Testis (tissue), 3 donors: Measurements from ENCODE around the gene SDC1. TPM values are rescaled to one million over a fixed set of nuclear protein-coding genes. Genes with fewer than 3 reads are reported as not detected.

Experiments used
- DNase-seq: peaks from one replicate; pipeline ENCODE4 v3.0.0-alpha.2; 2019
- H3K27ac ChIP-seq, 2 donors: fragments of 200-600 bp; sonication (generic); one replicate each; pipeline ENCODE4 v1.5.1; 2019
- H3K27me3 ChIP-seq: fragments of 200-600 bp; sonication (generic); one replicate; pipeline ENCODE4 v1.5.1; 2019
- H3K36me3 ChIP-seq: fragments of 200-600 bp; sonication (generic); one replicate; pipeline ENCODE4 v1.5.1; 2017; ENCODE audit warnings: low read depth; ENCODE audit errors: missing control alignments
- H3K4me1 ChIP-seq: fragments of 200-600 bp; sonication (generic); one replicate; pipeline ENCODE4 v1.5.1; 2019
- H3K4me3 ChIP-seq, 2 donors: fragments of 200-600 bp; sonication (generic); one replicate each; pipeline ENCODE4 v1.5.1; 2017 to 2019
- H3K9me3 ChIP-seq: fragments of 200-600 bp; sonication (generic); one replicate; pipeline ENCODE4 v1.5.1; 2017
- CTCF ChIP-seq, 3 experiments: fragments of 450-650 bp in 2 of 3; fragments of 200-600 bp in 1 of 3; sonication (generic) in 1 of 3; IDR thresholded peaks; one replicate each; pipeline ENCODE4 v1.5.1; 2016 to 2019; ENCODE audit warnings: antibody characterized with exemption in 3 of 3, mild to moderate bottlenecking in 2 of 3, moderate library complexity in 1 of 3
- POLR2A ChIP-seq: fragments of 450-650 bp; IDR thresholded peaks from one replicate; pipeline ENCODE4 v1.6.1; 2017; ENCODE audit warnings: antibody characterized with exemption, mild to moderate bottlenecking, moderate library complexity
- WGBS, 2 donors: methylation state at CpG; one replicate each; pipeline ENCODE4 v1.1.5; 2018; 5-methylcytosine and 5-hydroxymethylcytosine counted together
- intact Hi-C: fragments of 100-400 bp; cut with DNase I; formaldehyde crosslinking; loops from one replicate; pipeline ENCODE4 v1.15.1; 2023; ENCODE audit warnings: low total_unique reads
- polyA plus RNA-seq: library from polyadenylated mRNA; stranded (reverse); fragments of 350-450 nt; fragmentation: Illumina TruSeq; extraction: RNeasy Lipid Tissue Mini Kit (QIAGEN cat#74804); gene quantifications from one replicate; pipeline ENCODE4 v1.2.3, GENCODE V29; 2014; ENCODE audit warnings: low read depth, low replicate concordance; ENCODE audit not compliant: insufficient read depth
- total RNA-seq, 2 donors: library from RNA; depleted of rRNA; stranded (reverse); fragments of >200 nt; gene quantifications; one replicate each; pipeline ENCODE4 v1.2.3, GENCODE V29; 2016

Gene SDC1
- total and polyA plus RNA-seq, 3 donors from 2014 or later, result 8.7 to 11.9 (median 9.2) TPM

GRCh38 chr2:20193185-20193584 is 31.7 kb downstream of the SDC1 start:
- no peaks in the 10 kb centered on the region for H3K27me3 ChIP-seq
- H3K4me1 ChIP-seq, result peaks cover 9% of the 10 kb centered on the region
- no peak for DNase-seq
- H3K36me3 ChIP-seq, result no peaks in the 10 kb centered on the region
- no peak for TF ChIP-seq CTCF (IDR thresholded peaks at IDR 0.05)
- no peak for TF ChIP-seq POLR2A
- H3K4me3 ChIP-seq, result no peak overlapping the region
- intact Hi-C loops, result no loop called here
- WGBS, 2 donors, result 83 to 84% methylated on average over 4 of the region's 4 CpGs
- H3K27ac ChIP-seq, result no peak overlapping the region
- H3K9me3 ChIP-seq, result no peaks in the 10 kb centered on the region

GRCh38 chr2:20192781-20193180 is 32.1 kb downstream of the SDC1 start:
- no peaks in the 10 kb centered on the region for H3K36me3 ChIP-seq
- 71 to 76% methylated on average over 1 to 2 of the region's 2 CpGs for WGBS, 2 donors
- no peaks in the 10 kb centered on the region for H3K9me3 ChIP-seq
- H3K27ac ChIP-seq, result no peak overlapping the region
- TF ChIP-seq POLR2A (no peak), CTCF (IDR thresholded peaks at IDR 0.05) (no peak)
- intact Hi-C loops, result no loop called here
- H3K27me3 ChIP-seq, result no peaks in the 10 kb centered on the region
- peaks cover 9% of the 10 kb centered on the region for H3K4me1 ChIP-seq
- H3K4me3 ChIP-seq, result no peak overlapping the region
- DNase-seq, result no peak

- Histone ChIP-seq H3K27me3 (no peaks in the 10 kb centered on the region), H3K9me3 (no peaks in the 10 kb centered on the region), H3K4me3 (no peak overlapping the region), H3K27ac (no peak overlapping the region), H3K4me1 (peaks cover 5% of the 10 kb centered on the region), H3K36me3 (no peaks in the 10 kb centered on the region)
- WGBS, 2 donors, result 70 to 78% methylated on average over 9 to 13 of the region's 13 CpGs
- no peak for DNase-seq
- intact Hi-C loops, result no loop called here
- TF ChIP-seq CTCF (IDR thresholded peaks at IDR 0.05), result no peak
- no peak for TF ChIP-seq POLR2A
These were observed 33.0 kb downstream of the SDC1 start for GRCh38 chr2:20191714-20192569.

DNA sequence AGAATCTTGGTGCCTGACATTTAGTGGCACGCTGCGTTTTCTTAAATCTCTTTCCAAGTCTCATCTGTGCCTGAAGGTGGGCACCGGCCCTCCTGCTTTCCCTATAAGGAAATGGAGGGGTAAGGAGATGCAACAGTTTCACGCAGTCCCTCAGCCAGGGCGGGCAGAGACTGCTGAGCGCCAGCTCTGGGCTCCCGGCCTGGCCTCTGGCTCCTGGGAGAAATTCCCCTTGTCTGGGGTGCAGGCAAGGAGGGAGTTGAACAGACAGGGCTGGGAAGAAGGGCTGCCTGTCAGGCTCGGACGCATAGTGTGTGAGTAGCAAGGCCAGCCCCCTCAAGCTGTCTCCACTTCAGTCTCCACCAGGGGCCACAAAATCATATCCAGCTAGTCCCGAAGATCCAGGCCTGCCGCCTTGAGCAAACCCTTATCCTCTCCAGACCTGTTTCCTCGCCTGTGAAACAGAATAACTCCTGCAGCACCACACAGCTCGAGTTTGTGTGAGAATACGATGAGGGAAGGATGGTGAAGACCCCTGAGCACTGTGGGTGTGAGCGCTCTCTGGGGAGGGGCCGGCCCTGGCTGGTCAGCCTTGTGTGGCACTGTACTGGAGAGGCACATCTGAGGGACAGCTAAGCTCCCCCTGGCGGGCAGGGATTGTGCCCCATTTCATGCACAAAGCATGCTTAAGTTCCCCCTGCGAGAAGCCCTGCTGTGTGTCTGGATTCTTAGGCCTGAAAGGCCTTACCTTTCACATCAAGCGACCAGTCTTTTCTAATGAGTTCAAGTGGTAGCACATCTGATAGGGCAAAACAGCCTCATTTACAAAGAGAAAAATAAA is 33.8 kb downstream of the SDC1 start:
- Histone ChIP-seq H3K27me3 (no peaks in the 10 kb centered on the region), H3K4me1 (no peaks in the 10 kb centered on the region), H3K4me3 (no peak overlapping the region), H3K9me3 (no peaks in the 10 kb centered on the region), H3K27ac (no peak overlapping the region), H3K36me3 (no peaks in the 10 kb centered on the region)
- no peak for DNase-seq
- TF ChIP-seq POLR2A (no peak), CTCF (IDR thresholded peaks at IDR 0.05) (no peak)
- intact Hi-C loops, result no loop called here
- WGBS, 2 donors, result 87 to 91% methylated on average over 15 to 19 of the region's 19 CpGs
